ENCODE measurements around the gene GH2. TPM values are rescaled to one million over a fixed set of nuclear protein-coding genes. Genes with fewer than 3 reads are reported as not detected.

The GH2 gene
- total and polyA plus RNA-seq, 2 donors from 2014 or later: not detected

DNA sequence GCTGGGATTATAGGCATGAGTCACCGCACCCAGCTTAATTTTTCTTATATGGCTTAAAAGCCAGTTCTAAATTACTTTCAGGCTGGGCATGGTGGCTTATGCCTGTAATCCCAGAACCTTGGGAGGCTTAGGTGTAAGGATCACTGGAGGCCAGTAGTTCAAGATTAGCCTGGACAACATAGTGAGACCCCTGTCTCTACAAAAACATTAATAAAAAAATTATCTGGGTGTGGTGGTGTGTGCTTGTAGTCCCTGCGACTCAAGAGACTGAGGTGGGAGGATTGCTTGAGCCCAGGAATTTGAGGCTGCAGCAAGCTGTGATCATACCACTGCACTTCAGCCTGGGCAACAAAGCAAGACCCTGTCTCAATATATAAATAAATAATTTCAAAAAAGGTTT is 28.5 kb downstream of the GH2 start:
- H3K36me3 ChIP-seq (ENCODE audit: control insufficient read depth in 2 of 3, insufficient read depth in 3 of 3, low read length in 3 of 3): no peaks in the 10 kb centered on the region
- intact Hi-C loops (cut with DNase I): no loop called here
- no peak overlapping the region for H3K4me3 ChIP-seq (ENCODE audit: low read length in 3 of 3)
- DNase-seq (no peak), FAIRE-seq (no peak)
- no peak overlapping the region for H3K27ac ChIP-seq (ENCODE audit: low read depth in 2 of 2, low read length in 2 of 2)
- no peaks in the 10 kb centered on the region for H3K9me3 ChIP-seq (ENCODE audit: control insufficient read depth in 2 of 3, insufficient read depth in 1 of 3, low read length in 3 of 3)
- no peak for TF ChIP-seq CTCF (IDR thresholded peaks at IDR 0.05; ENCODE audit: borderline replicate concordance, extremely low read depth, insufficient read depth)
- peaks cover 0 to 3% (median 0%) of the 10 kb centered on the region in 3 donors for H3K4me1 ChIP-seq (ENCODE audit: control insufficient read depth in 2 of 3, insufficient read depth in 2 of 3, low read depth in 1 of 3, low read length in 3 of 3)
- H3K9ac ChIP-seq (ENCODE audit: low read length in 3 of 3): no peak overlapping the region
- no peaks in the 10 kb centered on the region for H3K27me3 ChIP-seq (ENCODE audit: control insufficient read depth, insufficient read depth, low read length)

DNA sequence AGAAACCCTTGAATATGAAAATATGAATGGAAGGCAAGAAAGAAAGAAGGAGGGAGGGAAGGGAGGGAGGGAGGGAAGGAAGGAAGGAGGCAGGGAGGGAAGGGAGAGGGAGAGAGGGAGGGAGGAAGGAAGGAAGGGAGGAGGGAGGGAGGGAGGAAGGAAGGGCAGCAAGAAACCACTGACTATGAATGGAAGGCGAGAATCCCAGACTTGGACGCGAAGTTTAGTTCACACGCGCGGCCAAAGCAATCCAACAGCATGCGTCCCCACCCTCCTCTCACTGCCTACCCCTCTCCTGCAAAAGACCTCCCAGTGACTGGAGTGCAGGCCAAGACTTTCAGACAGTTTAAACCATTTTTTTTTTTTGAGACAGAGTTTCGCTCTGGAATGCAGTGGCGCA is 31.3 kb downstream of the GH2 start:
- DNase-seq: no peak
- Histone ChIP-seq H3K9me3 (ENCODE audit: control insufficient read depth in 2 of 3, insufficient read depth in 1 of 3, low read length in 3 of 3) (no peaks in the 10 kb centered on the region), H3K4me3 (ENCODE audit: low read length in 3 of 3) (no peak overlapping the region), H3K36me3 (ENCODE audit: control insufficient read depth in 2 of 3, insufficient read depth in 3 of 3, low read length in 3 of 3) (no peaks in the 10 kb centered on the region), H3K27me3 (ENCODE audit: control insufficient read depth, insufficient read depth, low read length) (no peaks in the 10 kb centered on the region), H3K9ac (ENCODE audit: low read length in 3 of 3) (no peak overlapping the region), H3K27ac (ENCODE audit: low read depth in 2 of 2, low read length in 2 of 2) (no peak overlapping the region), H3K4me1 (ENCODE audit: control insufficient read depth in 2 of 3, insufficient read depth in 2 of 3, low read depth in 1 of 3, low read length in 3 of 3) (peaks cover 0 to 3% (median 0%) of the 10 kb centered on the region in 3 donors)
- no peak for FAIRE-seq
- intact Hi-C loops (cut with DNase I): no loop called here
- TF ChIP-seq CTCF (IDR thresholded peaks at IDR 0.05; ENCODE audit: borderline replicate concordance, extremely low read depth, insufficient read depth): no peak

GRCh38 chr17:63848834-63849689 is 32.7 kb downstream of the GH2 start:
- H3K27ac ChIP-seq (ENCODE audit: low read depth in 2 of 2, low read length in 2 of 2): peak overlapping the region; percentile 72 to 80
- H3K9me3 ChIP-seq (ENCODE audit: control insufficient read depth in 2 of 3, insufficient read depth in 1 of 3, low read length in 3 of 3): no peaks in the 10 kb centered on the region
- DNase-seq (peak; percentile 92 to 96 (median 94)), FAIRE-seq (no peak)
- peak; percentile 72 for TF ChIP-seq CTCF (IDR thresholded peaks at IDR 0.05; ENCODE audit: borderline replicate concordance, extremely low read depth, insufficient read depth)
- H3K36me3 ChIP-seq (ENCODE audit: control insufficient read depth in 2 of 3, insufficient read depth in 3 of 3, low read length in 3 of 3): no peaks in the 10 kb centered on the region
- peaks cover 0 to 3% (median 0%) of the 10 kb centered on the region in 3 donors for H3K4me1 ChIP-seq (ENCODE audit: control insufficient read depth in 2 of 3, insufficient read depth in 2 of 3, low read depth in 1 of 3, low read length in 3 of 3)
- peak overlapping the region; percentile 59 to 64 (median 63) for H3K4me3 ChIP-seq (ENCODE audit: low read length in 3 of 3)
- intact Hi-C loops (cut with DNase I): no loop called here
- peak overlapping the region; percentile 17 to 56 (median 55) for H3K9ac ChIP-seq (ENCODE audit: low read length in 3 of 3)
- H3K27me3 ChIP-seq (ENCODE audit: control insufficient read depth, insufficient read depth, low read length): no peaks in the 10 kb centered on the region
